GM18502 (cell line): Measurements from ENCODE around the gene STOML2.
A peak's percentile ranks its signal among the peaks of the same experiment; 100 is the strongest.

Experiments used
- ATAC-seq: cut with Tn5 transposase; IDR thresholded peaks from one replicate; pipeline ENCODE4 v1.9.1; 2021; ENCODE audit warnings: mild to moderate bottlenecking; ENCODE audit not compliant: unreplicated experiment, poor library complexity

The STOML2 gene

DNA sequence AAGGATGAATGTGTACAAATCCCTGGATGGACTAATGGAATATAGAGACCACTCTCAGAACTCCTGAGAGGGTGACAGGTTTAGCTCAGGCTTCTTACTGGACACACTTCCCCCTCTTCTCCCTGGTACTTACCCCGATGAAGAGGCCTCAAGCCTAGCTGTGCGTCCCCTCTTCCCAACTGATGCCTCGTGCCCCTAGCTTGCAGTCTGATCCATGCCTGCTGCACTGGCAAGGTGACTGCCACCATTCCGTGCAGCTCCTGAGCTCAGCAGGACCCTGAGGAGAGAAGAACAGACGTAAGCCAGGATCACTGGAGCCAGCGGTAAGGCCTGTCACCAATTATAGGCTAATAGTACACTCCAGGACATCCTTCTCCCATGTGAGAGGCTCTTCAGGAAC, 5.5 kb upstream of the STOML2 start:
- ATAC-seq, result no peak

DNA sequence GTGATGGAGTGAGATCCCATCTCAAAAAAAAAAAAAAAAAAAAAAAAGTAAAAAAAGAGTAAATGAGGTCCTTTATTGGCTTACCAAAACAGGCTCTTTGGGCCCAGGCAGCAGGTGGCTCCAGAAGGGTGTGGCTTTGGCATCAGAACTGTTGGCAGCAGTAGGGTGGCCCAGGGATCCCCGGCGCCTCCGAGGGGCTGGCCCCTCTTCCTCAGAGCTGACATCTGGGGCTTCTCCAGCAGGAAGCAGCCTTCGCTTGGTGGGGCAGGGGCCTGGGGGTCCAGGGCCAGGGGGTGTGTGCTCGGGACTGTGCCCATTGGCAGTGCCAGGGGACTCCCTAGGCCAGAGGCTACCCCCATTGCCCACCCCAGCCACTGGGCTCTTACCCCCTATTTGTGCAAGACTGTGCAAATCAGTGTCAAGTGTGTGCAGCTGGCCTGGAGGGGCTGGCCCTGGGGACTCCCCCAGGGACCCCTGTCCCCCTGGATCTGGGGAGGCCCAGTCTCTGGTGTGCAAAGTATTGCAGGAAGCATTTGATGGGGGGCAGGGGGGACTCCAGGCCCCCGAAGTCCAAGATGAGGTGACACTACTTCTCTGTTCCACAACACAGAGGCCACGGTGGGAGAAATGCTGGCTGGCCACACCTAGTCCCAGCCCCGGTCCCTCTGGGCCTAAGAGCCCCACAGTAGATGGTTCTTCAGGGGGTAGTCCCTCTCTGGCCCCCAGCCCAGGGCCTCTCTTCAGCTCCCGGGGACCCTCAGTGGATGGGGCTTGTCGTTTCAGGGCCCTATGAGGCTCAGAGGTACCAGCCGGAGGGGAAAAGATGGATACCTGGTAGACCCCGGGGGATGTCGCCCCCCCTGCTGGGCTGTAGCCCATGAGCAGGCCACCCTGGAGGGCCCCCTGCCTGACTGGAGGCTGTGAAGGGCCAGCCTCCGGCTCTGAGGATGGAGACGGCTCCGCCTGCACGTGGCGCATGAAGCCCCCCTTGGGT, 4.7 kb upstream of the STOML2 start:
- no peak for ATAC-seq

DNA sequence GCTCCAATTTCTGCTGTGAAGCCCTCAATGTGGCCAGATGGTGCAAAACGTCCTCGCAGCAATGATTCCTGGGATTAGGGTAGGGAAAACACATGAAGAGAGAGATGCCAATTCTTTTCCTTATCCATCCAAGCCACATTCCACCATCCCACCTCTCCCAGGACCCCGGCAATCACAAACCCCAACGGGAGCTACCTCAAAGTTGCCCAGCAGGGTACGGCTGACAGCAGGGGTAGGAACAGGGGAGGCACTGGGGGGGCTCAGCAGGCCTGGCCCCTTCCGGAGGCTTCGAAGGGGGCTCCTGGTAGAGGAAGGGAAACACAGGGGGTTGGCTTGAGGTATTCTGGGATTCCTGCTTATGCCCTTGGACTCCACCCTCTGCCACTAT, 3.4 kb upstream of the STOML2 start:
- ATAC-seq, result no peak

DNA sequence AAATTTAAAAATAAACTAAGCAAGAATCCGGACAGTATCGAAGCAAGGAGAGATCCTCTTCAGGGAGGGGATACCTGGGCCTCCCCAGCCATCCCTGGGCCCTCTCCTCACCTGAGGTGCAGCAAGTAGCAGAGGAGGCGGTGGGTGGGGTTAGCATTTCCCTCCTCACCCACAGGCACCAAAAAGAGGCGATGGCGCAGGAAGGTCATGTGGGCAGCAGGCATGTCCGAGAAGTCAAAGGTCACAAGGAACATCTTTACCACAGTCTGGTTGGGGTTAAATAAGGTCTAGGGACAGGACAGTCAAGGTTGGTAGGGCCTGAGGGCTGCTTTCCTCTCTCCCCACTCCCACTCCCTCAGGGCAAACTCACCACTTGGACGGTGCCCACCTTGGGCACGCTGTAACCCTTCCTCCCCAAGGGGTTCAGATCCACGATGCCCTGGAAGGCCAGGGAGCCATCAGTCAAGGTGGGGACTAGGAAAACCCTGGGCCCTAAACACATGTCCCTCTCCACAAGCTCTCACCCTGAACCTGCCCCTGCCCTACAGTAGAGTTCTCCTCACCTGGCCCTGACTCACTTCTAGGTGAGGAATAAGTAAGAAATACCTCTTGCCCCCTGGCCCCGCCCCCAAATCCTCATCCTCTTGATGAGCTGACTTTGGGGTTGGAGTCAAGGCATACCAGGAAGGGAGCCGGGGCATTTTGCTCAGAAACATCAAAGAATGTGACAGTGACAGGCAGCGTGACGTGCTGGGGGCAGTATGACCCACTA, 2.8 kb upstream of the STOML2 start:
- ATAC-seq, result no peak

DNA sequence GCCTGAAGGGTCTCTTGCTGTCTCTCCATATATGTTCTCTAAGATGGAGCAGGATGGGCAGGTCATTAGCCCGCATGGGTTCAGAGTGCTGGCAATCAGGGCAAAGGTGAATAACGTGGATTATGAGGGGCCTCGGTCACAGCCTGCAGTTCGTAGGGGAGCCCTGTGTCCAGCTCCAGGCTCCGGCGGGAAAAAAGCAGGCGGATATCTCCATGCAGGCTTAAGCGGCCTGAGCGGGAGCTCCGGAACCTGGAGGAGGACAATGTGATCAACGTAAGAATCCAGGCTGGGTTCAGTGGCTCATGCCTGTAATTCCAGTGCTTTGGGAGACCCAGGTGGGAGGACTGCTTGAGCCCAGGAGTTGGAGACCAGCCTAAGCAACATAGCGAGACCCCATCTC, 2.2 kb upstream of the STOML2 start:
- no peak for ATAC-seq

DNA sequence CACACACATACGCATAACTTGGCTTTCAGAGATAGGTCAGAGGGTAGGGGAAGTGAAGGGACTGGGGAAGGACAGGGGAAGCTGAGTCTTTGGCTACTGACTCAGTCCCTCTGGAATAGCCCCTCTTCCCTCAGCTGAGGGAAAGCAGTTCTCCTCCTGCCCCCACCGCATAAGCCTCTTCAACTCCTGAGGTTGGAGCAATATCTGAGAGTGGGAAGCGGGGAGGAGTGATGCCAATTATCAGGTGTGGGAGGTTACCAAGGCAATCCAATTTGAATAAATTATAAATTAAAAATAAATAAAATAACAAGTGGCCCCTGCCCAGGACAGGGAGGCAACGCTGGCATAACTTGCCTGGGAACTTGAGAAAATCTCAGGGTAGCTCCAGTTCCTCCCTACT, 1.7 kb upstream of the STOML2 start:
- no peak for ATAC-seq

DNA sequence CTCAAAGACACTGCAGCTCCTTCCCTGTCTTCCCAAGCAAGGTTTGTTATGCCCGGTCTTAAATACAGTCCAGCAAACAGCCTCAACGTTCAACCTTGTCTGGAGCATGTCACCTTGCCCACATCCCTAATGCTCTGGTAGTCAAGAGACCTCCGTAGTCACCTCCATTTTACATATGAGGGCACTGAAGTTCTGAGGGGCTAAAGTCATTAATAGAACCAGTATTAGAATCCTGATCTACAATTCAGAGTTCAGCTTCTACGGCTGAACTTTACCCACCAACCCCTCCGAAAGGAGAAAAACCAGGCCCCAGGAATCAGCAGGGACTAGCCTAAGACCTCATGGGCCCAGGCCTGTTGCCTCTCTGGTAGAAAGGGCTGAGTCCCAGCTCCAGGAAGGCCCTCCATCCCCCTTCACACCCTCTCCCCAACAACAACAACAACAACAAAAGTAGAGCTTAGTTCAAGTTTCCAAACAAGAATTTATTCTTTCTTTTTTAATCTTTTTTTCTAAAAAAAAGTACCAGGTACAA, 795 bp upstream of the STOML2 start:
- ATAC-seq, result no peak

DNA sequence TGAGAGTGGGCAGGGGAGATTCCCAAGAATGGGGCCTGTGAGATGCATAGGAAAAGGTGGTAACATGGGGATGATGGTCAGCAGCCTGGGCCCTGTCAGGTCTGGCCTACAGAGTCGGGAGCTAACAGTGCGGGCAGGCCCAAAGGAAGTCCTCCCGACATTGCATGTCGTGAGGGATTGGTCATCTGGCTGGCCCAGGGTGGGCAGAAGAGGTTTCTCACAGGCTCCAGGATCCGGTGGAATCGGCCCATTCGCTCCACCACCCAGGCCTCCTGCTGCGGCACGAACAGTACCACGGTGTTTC, 514 bp downstream of the STOML2 start:
- ATAC-seq, result peak; percentile 13

DNA sequence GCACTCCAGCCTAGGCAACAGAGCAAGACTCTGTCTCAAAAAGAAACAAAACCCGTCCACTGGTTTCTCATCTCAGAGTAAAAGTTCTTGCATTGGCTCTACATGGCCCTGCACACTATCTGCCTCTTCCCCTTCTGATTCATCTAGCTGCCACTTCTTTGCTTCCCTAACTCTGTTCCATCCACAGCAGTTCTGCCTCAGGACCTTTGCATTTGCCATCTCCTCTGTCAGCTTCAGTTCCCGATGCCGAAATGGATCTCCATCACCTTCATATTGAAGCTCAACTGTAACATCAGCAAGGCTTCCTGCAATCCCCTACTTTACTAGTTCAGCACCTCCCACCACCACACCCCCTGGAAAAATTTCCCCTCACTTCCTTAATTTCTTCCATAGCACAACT, 5.4 kb downstream of the STOML2 start:
- ATAC-seq, result no peak

DNA sequence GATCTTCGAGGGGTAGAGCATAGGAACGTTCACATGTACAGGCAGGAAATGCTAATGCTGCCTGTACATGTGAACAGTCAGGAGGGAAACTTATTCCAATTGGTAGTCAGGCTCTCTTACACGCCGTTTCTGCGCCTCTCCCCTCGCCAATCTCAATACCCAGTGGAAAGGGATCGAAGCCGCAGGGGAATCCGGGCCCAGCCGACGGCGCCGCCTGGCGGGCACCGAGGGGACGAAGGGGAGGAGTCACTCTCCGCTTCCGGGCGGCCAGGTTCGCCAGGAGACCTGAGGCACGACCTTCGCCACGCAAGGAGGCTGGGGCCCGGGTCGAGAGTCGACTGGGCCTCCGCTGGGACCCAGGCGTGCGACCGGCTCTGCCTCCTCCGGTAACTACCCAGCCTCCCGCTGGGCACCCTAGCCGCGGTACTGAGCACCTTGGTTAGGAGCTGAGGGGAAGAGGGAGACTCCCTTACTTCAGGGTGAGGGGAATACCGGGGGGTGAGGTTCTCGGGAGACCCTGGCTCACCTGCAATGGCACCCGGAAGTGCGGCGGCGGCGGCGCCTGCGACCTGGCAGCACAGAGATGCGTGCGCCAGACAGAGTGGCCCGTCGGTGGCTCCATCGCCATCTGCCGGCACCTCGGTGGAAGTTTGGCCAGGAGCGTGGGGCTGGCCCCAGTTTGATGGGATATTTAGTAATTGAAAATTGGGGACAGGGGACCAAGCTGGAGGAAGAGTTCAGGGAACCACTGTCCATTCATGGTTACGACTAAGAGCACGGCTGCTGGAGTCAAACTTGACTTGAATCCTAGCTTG, 6.7 kb downstream of the STOML2 start, which contains the start of gene PIGO:
Gene PIGO, minus strand, starts transcription at position 557 of the 815 bp plus-strand sequence. CDS start 1,026 bp downstream, outside the sequence.
- ATAC-seq, result peak; percentile 87

DNA sequence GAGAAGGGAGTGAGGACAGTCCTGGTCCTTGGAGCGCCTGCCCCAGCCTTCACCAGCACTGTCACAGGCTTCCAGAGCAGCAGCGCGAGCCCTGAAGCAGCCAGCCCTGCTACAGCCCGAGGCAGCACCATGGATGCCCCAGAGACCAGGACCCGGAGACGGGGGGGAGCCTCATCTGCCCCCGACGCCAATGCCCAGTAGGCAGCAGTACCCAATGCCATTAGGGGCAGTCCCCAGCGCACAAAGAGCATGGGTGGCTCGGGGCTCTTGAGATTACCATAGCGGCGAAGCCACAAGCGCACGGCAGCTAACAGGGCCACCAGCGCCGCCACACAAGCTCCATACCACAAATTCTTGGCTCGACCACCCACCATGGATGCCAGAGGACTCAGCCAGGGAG, 11.4 kb downstream of the STOML2 start:
- ATAC-seq, result no peak

DNA sequence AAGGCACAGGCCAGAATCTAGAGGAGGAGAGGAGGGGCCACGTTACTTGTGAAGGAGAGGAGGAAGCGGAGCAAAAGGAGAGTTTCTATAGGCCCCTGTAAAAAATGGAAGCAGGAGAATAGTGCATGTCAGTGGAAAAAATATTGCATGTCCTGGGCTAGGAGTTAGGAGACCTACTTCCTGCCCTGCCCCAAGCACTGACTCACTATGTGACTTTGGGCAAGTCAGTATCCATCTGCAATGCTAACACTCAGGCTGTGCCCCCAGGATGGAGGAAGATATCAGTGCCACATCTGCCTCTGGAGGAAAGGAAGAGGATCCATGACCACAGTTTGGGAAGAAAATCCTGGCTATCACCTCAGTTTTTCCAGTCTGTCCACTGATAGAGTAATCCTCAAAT, 13.5 kb downstream of the STOML2 start:
- no peak for ATAC-seq

DNA sequence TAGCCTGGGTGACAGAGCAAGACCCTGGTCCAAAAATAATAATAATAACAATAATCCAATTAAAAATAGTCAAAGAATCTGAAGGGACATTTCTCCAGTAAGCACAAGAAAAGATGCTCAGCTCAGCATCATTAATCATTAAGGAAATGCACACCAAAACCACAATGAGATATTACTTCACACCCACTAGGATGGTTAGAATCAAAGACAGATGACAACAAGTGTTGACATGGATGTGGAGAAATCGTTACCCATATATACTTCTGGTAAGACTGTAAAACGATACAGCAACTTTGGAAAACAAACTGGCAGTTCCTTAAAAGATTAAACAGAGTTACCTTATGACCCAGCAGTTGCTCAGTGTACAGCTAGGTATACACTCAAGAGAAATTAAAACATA, 17.9 kb downstream of the STOML2 start:
- no peak for ATAC-seq

DNA sequence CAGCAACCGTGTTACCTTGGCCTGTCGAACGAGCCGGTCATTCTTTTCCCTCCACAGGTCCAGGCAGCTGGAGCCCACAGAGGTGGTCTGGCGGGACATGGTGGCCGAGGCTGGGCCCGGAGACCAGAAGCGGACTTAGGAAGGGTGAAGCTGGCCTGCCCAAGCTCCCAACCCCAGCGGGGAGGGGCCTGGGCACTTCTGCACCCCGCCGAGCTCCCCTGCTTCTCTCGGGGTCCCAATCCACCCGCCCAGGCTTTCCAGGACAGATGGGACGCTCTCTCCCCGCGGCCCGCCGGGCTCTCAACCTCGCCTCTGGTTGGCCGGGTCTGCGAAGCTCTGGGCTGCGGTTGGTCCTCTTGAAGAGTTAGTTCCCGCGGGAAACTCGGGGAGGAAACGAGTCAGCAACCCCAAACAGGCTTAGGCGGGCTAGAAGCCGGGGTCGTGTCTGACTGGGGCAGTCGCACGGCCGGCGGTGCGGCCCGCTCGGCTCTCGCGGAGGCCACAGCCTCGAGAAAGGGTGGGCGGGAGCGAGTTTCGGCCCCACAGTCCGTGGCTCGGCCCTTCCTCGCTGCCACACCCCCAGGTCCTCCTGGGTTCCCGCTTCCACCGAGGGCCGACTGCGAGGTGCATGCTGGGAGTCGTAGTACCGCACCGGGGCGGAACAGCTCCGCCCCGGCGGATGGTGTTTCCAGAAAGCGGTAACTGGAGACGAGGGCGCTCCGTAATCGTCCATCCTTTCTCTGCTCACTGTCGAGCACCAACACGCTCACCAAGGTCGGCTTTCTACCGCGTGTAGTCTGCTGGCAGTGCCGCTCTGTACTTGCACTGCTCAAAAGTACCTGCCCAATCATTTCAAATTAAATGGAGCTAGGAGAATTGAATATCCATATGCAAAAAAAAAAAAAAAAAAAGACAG, 23.2 kb downstream of the STOML2 start, which contains the start of gene FANCG:
Gene FANCG, minus strand, starts transcription at position 517 of the 916 bp plus-strand sequence. Its CDS starts 418 bp downstream, at position 99.
- peak; percentile 87 for ATAC-seq

DNA sequence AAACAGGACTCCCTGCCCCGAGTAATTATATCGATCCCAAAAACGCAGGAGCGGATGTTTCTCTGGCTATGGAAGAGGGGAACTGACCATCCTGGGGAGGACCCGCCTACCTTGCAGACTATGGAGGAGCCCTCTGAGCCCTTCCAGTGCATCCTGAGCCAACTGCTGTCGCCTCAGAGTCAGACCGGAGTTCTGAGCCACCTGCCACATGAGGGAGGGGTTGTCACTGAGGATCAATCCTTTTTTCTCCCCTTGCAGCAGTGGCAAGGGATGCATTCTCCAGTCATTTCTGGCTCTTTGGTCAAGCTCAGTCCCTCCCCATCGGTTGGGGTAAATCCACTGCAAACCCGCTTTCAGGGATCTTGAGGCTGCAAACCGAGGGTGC, 23.9 kb downstream of the STOML2 start:
- peak; percentile 2 for ATAC-seq

DNA sequence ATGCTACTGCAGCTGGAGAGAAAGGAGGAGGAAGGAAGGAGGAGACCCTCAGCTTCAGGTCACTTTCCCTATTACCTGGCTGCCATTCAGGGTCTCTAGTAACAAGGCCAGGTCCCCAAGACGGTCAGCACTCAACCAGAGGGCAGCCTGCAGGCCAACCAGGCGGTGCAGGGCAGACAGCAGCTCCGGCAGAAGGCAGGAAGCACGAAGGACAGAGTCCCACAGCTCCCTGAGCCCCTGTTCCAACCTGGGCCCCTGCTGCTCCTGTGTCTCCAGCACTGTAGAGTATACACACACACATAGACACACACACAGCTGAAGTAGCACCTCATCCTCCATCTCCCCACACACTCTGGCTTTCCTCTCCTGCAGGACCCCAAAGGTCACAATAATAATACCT, 24.9 kb downstream of the STOML2 start:
- ATAC-seq, result no peak

DNA sequence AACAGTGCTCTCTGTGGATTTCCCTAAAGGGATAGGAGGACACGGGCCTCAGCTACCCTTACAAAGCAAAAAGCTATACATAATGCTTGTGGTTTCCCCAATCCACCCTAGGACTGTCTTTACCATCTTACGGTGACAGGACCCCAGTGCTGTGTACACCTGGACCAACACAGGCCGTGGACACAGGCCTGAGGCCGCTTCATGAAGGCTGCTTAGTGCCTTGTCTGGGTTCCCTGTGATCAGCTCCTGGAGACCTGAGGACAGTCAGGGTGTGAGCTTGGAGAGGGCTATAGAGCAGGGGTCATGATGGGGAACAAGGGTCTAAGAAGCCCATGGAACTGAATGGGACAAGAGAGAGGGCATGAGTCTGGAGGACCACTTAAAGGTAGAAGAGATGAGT, 26.1 kb downstream of the STOML2 start:
- no peak for ATAC-seq

DNA sequence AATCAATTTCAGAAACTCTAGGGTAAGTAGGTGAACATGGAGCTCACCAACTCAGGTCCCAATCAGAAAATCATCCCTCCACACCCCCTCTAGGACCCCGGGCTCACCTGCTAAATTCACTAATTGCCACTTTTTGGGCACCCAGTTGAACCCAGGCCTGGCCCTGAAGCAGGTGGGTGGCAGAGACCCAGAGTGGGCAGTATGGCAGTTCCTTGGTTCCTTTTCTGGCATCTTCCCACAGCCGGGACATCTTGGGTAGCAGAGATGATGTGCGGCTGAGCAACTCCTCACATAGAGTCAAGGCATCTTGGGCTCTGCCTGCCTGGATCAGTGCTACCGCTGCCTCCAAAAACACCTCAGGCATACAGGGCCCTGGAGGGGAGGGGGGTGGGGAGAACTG, 27.6 kb downstream of the STOML2 start:
- ATAC-seq, result no peak

DNA sequence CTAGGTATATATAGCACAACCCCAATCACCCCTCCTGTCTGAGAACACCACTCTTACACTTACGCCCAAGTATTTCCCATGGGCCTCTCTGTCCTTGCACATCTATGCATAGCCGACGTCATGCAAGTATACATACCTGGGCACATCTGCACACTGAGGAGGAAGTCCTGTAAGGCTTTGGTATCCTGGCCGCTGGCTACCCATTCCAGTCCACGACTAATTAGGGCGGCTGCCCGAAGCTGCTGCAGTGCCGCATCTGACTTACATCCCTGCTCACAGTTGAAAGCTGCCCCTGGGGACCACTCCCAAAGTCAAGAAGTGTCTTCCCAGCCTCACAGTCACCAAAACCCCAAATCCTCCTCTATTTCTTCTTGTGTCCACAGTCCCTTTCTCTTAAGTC, 28.1 kb downstream of the STOML2 start:
- ATAC-seq, result no peak
